Trophoblast cell (in vitro differentiated cells and primary cell): ENCODE measurements around the gene CLIC3.

Experiments used
- DNase-seq, 2 donors: peaks; one replicate each; pipeline ENCODE4 v3.0.0-alpha.2; 2016
- H2AFZ ChIP-seq: 2 replicates; pipeline ENCODE4 v1.6.1; 2013; ENCODE audit warnings: low read length, moderate library complexity, mild to moderate bottlenecking; ENCODE audit not compliant: insufficient read depth, poor library complexity
- H2AK5ac ChIP-seq: 2 replicates; pipeline ENCODE4 v1.6.1; 2013; ENCODE audit warnings: mild to moderate bottlenecking, low read length
- H2BK120ac ChIP-seq: 2 replicates; pipeline ENCODE4 v1.6.1; 2013; ENCODE audit warnings: low read length, mild to moderate bottlenecking, moderate library complexity; ENCODE audit not compliant: insufficient read depth, poor library complexity
- H2BK12ac ChIP-seq: 2 replicates; pipeline ENCODE4 v1.6.1; 2013; ENCODE audit warnings: mild to moderate bottlenecking, low read length, moderate library complexity
- H2BK5ac ChIP-seq: 2 replicates; pipeline ENCODE4 v1.6.1; 2013; ENCODE audit warnings: low read length, low read depth, moderate library complexity, mild to moderate bottlenecking; ENCODE audit not compliant: poor library complexity
- H3K14ac ChIP-seq: 2 replicates; pipeline ENCODE4 v1.6.1; 2013; ENCODE audit warnings: mild to moderate bottlenecking, low read length
- H3K18ac ChIP-seq: 2 replicates; pipeline ENCODE4 v1.6.1; 2013; ENCODE audit warnings: mild to moderate bottlenecking, low read length
- H3K23ac ChIP-seq: 2 replicates; pipeline ENCODE4 v1.6.1; 2013; ENCODE audit warnings: low read length
- H3K27ac ChIP-seq: 2 replicates; pipeline ENCODE4 v1.5.1; 2013; ENCODE audit warnings: low read depth, mild to moderate bottlenecking, inconsistent platforms, low read length, moderate library complexity
- H3K27me3 ChIP-seq: 2 replicates; pipeline ENCODE4 v1.6.1; 2013; ENCODE audit warnings: inconsistent platforms, mild to moderate bottlenecking, low read length, moderate library complexity; ENCODE audit not compliant: insufficient read depth
- H3K36me3 ChIP-seq, 2 experiments: 1 replicate in 1 of 2; 2 replicates in 1 of 2; pipeline ENCODE4 v1.6.1; 2013; ENCODE audit warnings: low read length in 2 of 2, mild to moderate bottlenecking in 2 of 2, moderate library complexity in 1 of 2; ENCODE audit not compliant: insufficient read depth in 2 of 2, control insufficient read depth in 1 of 2
- H3K4ac ChIP-seq: 2 replicates; pipeline ENCODE4 v1.6.1; 2013; ENCODE audit warnings: low read depth, mild to moderate bottlenecking, low read length, moderate library complexity
- H3K4me1 ChIP-seq, 2 experiments: 1 replicate in 1 of 2; 2 replicates in 1 of 2; pipeline ENCODE4 v1.6.1; 2013; ENCODE audit warnings: low read length in 2 of 2, mild to moderate bottlenecking in 2 of 2, moderate library complexity in 1 of 2; ENCODE audit not compliant: insufficient read depth in 2 of 2, control insufficient read depth in 1 of 2
- H3K4me2 ChIP-seq: 2 replicates; pipeline ENCODE4 v1.6.1; 2013; ENCODE audit warnings: inconsistent platforms, mild to moderate bottlenecking, low read length, moderate library complexity
- H3K4me3 ChIP-seq: 2 replicates; pipeline ENCODE4 v1.5.1; 2013; ENCODE audit warnings: mild to moderate bottlenecking, low read depth, low read length, inconsistent platforms
- H3K79me1 ChIP-seq: one replicate; pipeline ENCODE4 v1.6.1; 2013; ENCODE audit warnings: low read length
- H3K79me2 ChIP-seq: 2 replicates; pipeline ENCODE4 v1.6.1; 2013; ENCODE audit warnings: low read length, mild to moderate bottlenecking; ENCODE audit not compliant: control insufficient read depth, insufficient read depth, poor library complexity
- H3K9ac ChIP-seq: 2 replicates; pipeline ENCODE4 v1.6.1; 2013; ENCODE audit warnings: mild to moderate bottlenecking, low read length
- H3K9me3 ChIP-seq: 2 replicates; pipeline ENCODE4 v1.6.1; 2013; ENCODE audit warnings: low read depth, mild to moderate bottlenecking, control low read depth, inconsistent platforms, low read length; ENCODE audit not compliant: insufficient read depth
- H4K12ac ChIP-seq: 2 replicates; pipeline ENCODE4 v1.6.1; 2013; ENCODE audit warnings: low read depth, mild to moderate bottlenecking, low read length, moderate library complexity
- H4K8ac ChIP-seq: 2 replicates; pipeline ENCODE4 v1.6.1; 2013; ENCODE audit warnings: low read depth, mild to moderate bottlenecking, low read length, moderate library complexity
- H4K91ac ChIP-seq: one replicate; pipeline ENCODE4 v1.6.1; 2013; ENCODE audit warnings: low read depth, mild to moderate bottlenecking, low read length, moderate library complexity
- WGBS: extraction: QIAGEN DNeasy Blood & Tissue Kit; methylation state at CpG from one replicate; pipeline ENCODE4 v1.1.7; 2013; ENCODE audit warnings: missing lambda C conversion rate; ENCODE audit not compliant: insufficient read length, insufficient coverage; ENCODE audit errors: extremely low coverage; 5-methylcytosine and 5-hydroxymethylcytosine counted together

CLIC3 gene

DNA sequence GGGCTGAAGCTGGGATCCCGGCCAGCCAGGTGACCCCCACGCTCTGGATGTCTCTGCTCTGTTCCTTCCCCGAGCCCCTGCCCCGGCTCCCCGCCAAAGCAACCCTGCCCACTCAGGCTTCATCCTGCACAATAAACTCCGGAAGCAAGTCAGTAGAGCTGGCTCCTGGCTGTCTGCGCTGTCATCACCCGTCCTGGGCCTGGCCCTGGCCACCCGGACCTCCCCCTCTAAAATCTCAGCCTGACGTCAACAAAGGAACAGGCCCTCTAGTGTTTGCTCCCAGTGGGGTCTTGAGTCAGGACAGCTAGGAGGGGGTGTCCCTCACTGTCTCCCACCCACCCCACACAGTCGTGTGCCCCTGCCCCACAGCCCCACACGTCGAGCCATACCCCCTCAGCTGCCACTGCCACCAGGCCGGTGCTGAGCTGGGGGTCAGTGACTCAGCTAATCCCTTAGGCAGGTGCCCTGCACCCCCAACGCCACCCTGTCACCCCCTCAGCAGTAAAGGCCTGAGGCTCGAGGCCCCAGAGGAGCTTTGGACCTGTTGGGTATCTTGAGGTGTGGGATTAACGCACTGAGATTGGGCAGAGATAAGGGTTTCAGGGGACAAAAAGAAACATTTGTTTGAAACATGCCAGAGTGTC, 14.7 kb downstream of the CLIC3 start:
- Histone ChIP-seq H3K79me1 (peaks cover 3% of the 10 kb centered on the region), H3K27me3 (peaks cover 9% of the 10 kb centered on the region), H3K4ac (no peak overlapping the region), H3K36me3 (no peaks in the 10 kb centered on the region), H3K18ac (no peak overlapping the region), H2AK5ac (no peak overlapping the region), H3K79me2 (no peaks in the 10 kb centered on the region), H3K4me3 (no peak overlapping the region), H3K9ac (no peak overlapping the region), H4K8ac (no peak overlapping the region), H2BK12ac (no peak overlapping the region), H4K12ac (no peak overlapping the region), H4K91ac (no peak overlapping the region), H2BK5ac (no peak overlapping the region), H3K4me1 (peaks cover 7 to 12% of the 10 kb centered on the region in 2 experiments), H3K27ac (no peak overlapping the region), H3K9me3 (peaks cover 5% of the 10 kb centered on the region), H3K4me2 (no peak overlapping the region), H2AFZ (no peak overlapping the region), H3K23ac (no peak overlapping the region), H3K14ac (no peak overlapping the region), H2BK120ac (no peak overlapping the region)
- DNase-seq = no peak
- WGBS = no CpG with 5 or more reads among the region's 17 CpGs

DNA sequence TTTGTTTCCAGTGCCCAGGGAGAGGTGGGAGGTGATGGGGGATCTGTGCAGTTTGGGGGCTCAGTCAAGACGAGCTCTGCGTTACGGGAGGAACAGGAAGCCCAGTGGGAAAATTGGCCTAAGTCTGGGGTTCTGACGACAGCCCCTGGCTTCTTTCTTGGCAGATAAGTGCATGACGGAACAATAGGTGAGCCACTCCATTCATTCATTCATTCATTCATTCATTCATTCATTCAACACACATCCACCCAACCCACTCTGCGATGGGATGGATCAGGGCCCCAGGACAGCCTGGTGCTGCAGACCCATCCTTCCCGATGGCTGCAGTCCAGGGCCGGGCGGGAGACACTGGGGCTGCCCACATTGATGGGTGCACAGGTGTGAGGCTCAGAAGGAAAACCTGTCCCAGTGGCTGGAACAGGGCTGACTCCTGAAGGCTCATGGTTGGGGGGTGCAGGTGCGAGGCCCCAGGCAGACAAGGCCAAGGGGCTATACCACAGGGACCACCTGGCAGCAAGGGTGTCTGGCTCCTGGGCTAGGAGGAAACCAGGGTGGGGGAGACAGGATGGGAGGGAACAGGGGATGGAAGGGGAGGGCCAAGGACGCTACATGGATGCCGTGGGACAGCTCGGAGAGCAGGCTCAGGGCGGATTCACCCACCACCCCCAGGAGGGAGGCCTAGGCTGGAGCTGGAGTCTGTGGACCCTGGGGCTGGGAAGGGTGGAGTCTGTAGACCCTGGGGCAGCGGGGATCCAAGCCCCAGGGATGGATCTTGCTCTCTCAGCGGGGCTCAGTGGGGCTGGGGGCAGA, 15.5 kb downstream of the CLIC3 start:
- Histone ChIP-seq H3K9me3 (peaks cover 5% of the 10 kb centered on the region), H3K27me3 (peaks cover 6% of the 10 kb centered on the region), H2BK12ac (no peak overlapping the region), H3K23ac (no peak overlapping the region), H3K18ac (no peak overlapping the region), H3K4me2 (no peak overlapping the region), H4K8ac (no peak overlapping the region), H3K4ac (no peak overlapping the region), H3K79me1 (peaks cover 3% of the 10 kb centered on the region), H2BK5ac (no peak overlapping the region), H3K14ac (no peak overlapping the region), H3K27ac (no peak overlapping the region), H2AK5ac (no peak overlapping the region), H2AFZ (no peak overlapping the region), H4K12ac (no peak overlapping the region), H4K91ac (no peak overlapping the region), H3K4me1 (peaks cover 7 to 12% of the 10 kb centered on the region in 2 experiments), H3K36me3 (no peaks in the 10 kb centered on the region), H3K9ac (no peak overlapping the region), H3K79me2 (no peaks in the 10 kb centered on the region), H3K4me3 (no peak overlapping the region), H2BK120ac (no peak overlapping the region)
- DNase-seq = no peak
- no CpG with 5 or more reads among the region's 16 CpGs for WGBS

DNA sequence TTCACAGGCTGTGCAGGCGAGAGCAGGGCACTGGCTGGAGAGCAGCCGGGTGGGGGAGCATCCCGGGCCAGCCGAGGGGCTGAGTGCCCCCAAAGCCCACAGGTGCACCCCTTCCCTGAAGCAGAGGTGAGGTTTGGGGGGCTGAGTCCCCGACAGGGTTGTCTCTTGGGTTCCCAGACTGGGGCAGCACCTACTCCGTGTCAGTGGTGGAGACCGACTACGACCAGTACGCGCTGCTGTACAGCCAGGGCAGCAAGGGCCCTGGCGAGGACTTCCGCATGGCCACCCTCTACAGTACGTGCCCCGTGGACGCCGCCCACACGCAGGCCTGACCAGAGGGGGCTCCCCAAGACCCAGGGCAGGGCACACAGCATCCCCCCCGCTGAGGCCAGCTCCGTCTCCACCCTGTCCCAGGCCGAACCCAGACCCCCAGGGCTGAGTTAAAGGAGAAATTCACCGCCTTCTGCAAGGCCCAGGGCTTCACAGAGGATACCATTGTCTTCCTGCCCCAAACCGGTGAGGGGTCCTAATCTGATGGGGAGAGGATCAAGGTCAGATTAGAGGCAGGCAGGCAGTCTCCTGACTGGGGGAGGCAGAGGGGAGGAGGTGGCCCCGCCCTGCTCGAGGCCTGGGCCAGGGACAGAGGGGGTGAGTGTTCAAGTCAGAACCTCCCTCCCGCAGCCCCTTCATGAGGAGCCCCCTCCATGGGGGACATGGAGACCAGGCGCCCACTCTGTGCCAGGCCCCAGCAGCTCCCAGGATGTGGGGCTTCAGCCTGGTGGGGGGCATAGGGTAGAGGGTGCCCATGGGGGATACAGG, 16.4 kb downstream of the CLIC3 start:
- Histone ChIP-seq H3K4me3 (no peak overlapping the region), H3K27ac (no peak overlapping the region), H4K12ac (no peak overlapping the region), H3K36me3 (no peaks in the 10 kb centered on the region), H3K79me1 (no peaks in the 10 kb centered on the region), H3K27me3 (no peaks in the 10 kb centered on the region), H2BK12ac (no peak overlapping the region), H3K23ac (no peak overlapping the region), H3K9me3 (peaks cover 5% of the 10 kb centered on the region), H3K4ac (no peak overlapping the region), H4K91ac (no peak overlapping the region), H3K14ac (no peak overlapping the region), H3K4me2 (no peak overlapping the region), H2BK120ac (no peak overlapping the region), H3K9ac (no peak overlapping the region), H3K79me2 (no peaks in the 10 kb centered on the region), H2BK5ac (no peak overlapping the region), H2AK5ac (no peak overlapping the region), H3K18ac (no peak overlapping the region), H4K8ac (no peak overlapping the region), H2AFZ (no peak overlapping the region), H3K4me1 (peaks cover 1 to 6% of the 10 kb centered on the region in 2 experiments)
- no CpG with 5 or more reads among the region's 26 CpGs for WGBS
- DNase-seq = no peak

DNA sequence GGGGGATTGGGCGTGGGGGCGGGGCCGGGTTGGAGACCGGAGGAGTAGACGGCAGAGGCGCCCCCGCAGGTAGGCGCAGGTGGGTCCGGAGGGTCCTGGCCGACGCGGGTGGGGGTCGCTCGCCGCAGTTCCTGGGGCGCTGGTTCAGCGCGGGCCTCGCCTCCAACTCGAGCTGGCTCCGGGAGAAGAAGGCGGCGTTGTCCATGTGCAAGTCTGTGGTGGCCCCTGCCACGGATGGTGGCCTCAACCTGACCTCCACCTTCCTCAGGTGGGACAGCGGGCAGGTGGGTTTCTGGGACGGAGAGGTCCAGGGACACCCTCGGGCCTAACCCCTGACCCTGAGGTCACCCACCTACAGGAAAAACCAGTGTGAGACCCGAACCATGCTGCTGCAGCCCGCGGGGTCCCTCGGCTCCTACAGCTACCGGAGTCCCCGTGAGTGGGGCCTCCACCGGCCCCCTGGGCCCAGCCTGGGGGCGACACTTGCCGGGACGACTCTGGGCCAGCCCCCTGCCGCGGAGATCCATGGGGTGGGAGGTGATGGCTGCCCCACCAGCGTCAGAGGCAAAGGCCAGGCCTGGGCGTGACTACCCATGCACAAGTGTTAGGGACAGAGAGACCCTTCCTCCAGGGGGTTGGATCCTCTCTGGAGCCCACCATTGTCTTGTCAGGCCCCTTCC, 17.4 kb downstream of the CLIC3 start:
- H3K4me2 ChIP-seq = no peak overlapping the region
- no peak overlapping the region for H2BK12ac ChIP-seq
- H3K27me3 ChIP-seq = no peaks in the 10 kb centered on the region
- no peak for DNase-seq
- H3K4me1 ChIP-seq = peaks cover 0 to 2% of the 10 kb centered on the region in 2 experiments
- no peak overlapping the region for H3K14ac ChIP-seq
- no peak overlapping the region for H4K12ac ChIP-seq
- H3K9me3 ChIP-seq = peaks cover 5% of the 10 kb centered on the region
- H2AFZ ChIP-seq = no peak overlapping the region
- no peak overlapping the region for H4K91ac ChIP-seq
- H3K79me1 ChIP-seq = no peaks in the 10 kb centered on the region
- no CpG with 5 or more reads among the region's 41 CpGs for WGBS
- H3K23ac ChIP-seq = no peak overlapping the region
- H2BK5ac ChIP-seq = no peak overlapping the region
- H3K4ac ChIP-seq = no peak overlapping the region
- no peaks in the 10 kb centered on the region for H3K36me3 ChIP-seq
- no peak overlapping the region for H3K18ac ChIP-seq
- no peak overlapping the region for H3K9ac ChIP-seq
- H3K4me3 ChIP-seq = no peak overlapping the region
- H2BK120ac ChIP-seq = no peak overlapping the region
- H2AK5ac ChIP-seq = no peak overlapping the region
- no peak overlapping the region for H3K27ac ChIP-seq
- no peak overlapping the region for H4K8ac ChIP-seq
- H3K79me2 ChIP-seq = no peaks in the 10 kb centered on the region
